H1 (cell line): ENCODE data around the gene KRTAP29-1. TPM values are rescaled to one million over a fixed set of nuclear protein-coding genes. Genes with fewer than 3 reads are reported as not detected.

Source experiments
- polyA plus RNA-seq, 7 experiments: library from polyadenylated mRNA; depleted of rRNA in 3 of 7; stranded (reverse) in 5 of 7; unstranded in 2 of 7; fragments of >200 nt in 5 of 7; fragments of 200-250 nt in 2 of 7; gene quantifications; 1 replicate in 5 of 7; 2 replicates in 1 of 7; 4 replicates in 1 of 7; pipeline versions ENCODE4 v1.2.1 to v1.2.3, GENCODE V29; 2011 to 2013; ENCODE audit warnings: missing spikeins in 2 of 7, mixed read lengths in 2 of 7
- total RNA-seq: library from RNA; stranded (reverse); fragmentation: NEBNext Ultra II Directional; extraction: Animal tissue kit (Norgen Biotek cat#: 25700); gene quantifications from 2 replicates; pipeline ENCODE4 v1.2.1, GENCODE V29; 2021
- TF ChIP-seq, protein P1 (sequence below), 3 experiments: IDR thresholded peaks; 1 replicate in 2 of 3; 2 replicates in 1 of 3; pipeline versions ENCODE4 v1.5.1 to v1.6.1; 2011; ENCODE audit warnings: low read length in 3 of 3, mild to moderate bottlenecking in 3 of 3, inconsistent platforms in 2 of 3, low read depth in 1 of 3, moderate library complexity in 1 of 3; ENCODE audit not compliant: insufficient read depth in 1 of 3; ENCODE audit errors: control extremely low read depth in 1 of 3

The KRTAP29-1 gene
- total and polyA plus RNA-seq, 2 of the 8 experiments (the other 6 are each of a cell fraction or from before 2014, with no cell fraction given), result not detected

DNA sequence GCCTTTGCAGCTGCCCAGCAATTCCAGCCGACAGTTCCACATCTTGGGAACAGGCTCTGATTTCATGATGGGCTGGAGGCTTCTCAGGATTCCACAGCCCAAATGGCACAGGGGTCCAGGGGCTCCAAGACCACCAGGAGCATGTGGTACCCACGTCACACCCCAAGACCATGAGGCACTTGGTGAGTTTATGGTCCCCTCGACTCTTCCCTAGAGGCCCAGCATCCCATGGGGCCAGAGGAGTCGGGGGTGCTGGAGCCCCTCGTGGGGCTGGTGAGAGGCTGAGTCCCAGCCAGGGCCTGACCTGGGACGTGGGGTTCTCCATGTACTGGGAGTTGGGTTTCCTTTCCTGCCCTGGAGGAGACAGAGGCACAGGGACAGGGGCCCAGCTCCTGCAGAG lies 23.0 kb upstream of the KRTAP29-1 start (continued):
- TF ChIP-seq, protein P1, sequence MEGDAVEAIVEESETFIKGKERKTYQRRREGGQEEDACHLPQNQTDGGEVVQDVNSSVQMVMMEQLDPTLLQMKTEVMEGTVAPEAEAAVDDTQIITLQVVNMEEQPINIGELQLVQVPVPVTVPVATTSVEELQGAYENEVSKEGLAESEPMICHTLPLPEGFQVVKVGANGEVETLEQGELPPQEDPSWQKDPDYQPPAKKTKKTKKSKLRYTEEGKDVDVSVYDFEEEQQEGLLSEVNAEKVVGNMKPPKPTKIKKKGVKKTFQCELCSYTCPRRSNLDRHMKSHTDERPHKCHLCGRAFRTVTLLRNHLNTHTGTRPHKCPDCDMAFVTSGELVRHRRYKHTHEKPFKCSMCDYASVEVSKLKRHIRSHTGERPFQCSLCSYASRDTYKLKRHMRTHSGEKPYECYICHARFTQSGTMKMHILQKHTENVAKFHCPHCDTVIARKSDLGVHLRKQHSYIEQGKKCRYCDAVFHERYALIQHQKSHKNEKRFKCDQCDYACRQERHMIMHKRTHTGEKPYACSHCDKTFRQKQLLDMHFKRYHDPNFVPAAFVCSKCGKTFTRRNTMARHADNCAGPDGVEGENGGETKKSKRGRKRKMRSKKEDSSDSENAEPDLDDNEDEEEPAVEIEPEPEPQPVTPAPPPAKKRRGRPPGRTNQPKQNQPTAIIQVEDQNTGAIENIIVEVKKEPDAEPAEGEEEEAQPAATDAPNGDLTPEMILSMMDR (IDR thresholded peaks at IDR 0.05; ENCODE audit: control extremely low read depth in 1 of 3, insufficient read depth in 1 of 3, low read depth in 1 of 3, low read length in 3 of 3), result no peak
